GM21717 (cell line): Measurements from ENCODE around the gene MEGF11.

ENCODE experiments used
- ATAC-seq: cut with Tn5 transposase; IDR thresholded peaks from one replicate; pipeline ENCODE4 v1.9.1; 2021; ENCODE audit warnings: mild to moderate bottlenecking, moderate library complexity; ENCODE audit not compliant: unreplicated experiment

MEGF11 gene

GRCh38 chr15:66180531-66181097 is 72.9 kb downstream of the MEGF11 start:
- no peak for ATAC-seq

- ATAC-seq, result no peak
Observed at GRCh38 chr15:66178531-66178910, 75.0 kb downstream of the MEGF11 start.

GRCh38 chr15:66172324-66172980 is 81.1 kb downstream of the MEGF11 start:
- no peak for ATAC-seq

GRCh38 chr15:66171841-66172240 is 81.7 kb downstream of the MEGF11 start:
- no peak for ATAC-seq

GRCh38 chr15:66170716-66171115 is 82.8 kb downstream of the MEGF11 start:
- ATAC-seq, result no peak

- no peak for ATAC-seq
Observed at GRCh38 chr15:66170042-66170441, 83.5 kb downstream of the MEGF11 start.

- no peak for ATAC-seq
Observed at GRCh38 chr15:66169625-66170024, 83.9 kb downstream of the MEGF11 start.

GRCh38 chr15:66169023-66169422 is 84.5 kb downstream of the MEGF11 start:
- no peak for ATAC-seq

- no peak for ATAC-seq
Observed at GRCh38 chr15:66167854-66168253, 85.7 kb downstream of the MEGF11 start.

GRCh38 chr15:66165856-66166255 is 87.7 kb downstream of the MEGF11 start:
- no peak for ATAC-seq

- no peak for ATAC-seq
Observed at GRCh38 chr15:66164788-66165187, 88.8 kb downstream of the MEGF11 start.

- ATAC-seq, result no peak
Observed at GRCh38 chr15:66163553-66163952, 90.0 kb downstream of the MEGF11 start.

GRCh38 chr15:66162286-66162685 is 91.3 kb downstream of the MEGF11 start:
- ATAC-seq, result no peak

- no peak for ATAC-seq
Observed at GRCh38 chr15:66161575-66162118, 91.9 kb downstream of the MEGF11 start.

- ATAC-seq, result no peak
Observed at GRCh38 chr15:66161108-66161507, 92.4 kb downstream of the MEGF11 start.

GRCh38 chr15:66157507-66157906 is 96.0 kb downstream of the MEGF11 start:
- no peak for ATAC-seq

GRCh38 chr15:66156310-66156975 is 97.1 kb downstream of the MEGF11 start:
- ATAC-seq, result no peak

- no peak for ATAC-seq
Observed at GRCh38 chr15:66155065-66155464, 98.5 kb downstream of the MEGF11 start.

GRCh38 chr15:66154581-66154980 is 99.0 kb downstream of the MEGF11 start:
- no peak for ATAC-seq

GRCh38 chr15:66153549-66154415 is 99.8 kb downstream of the MEGF11 start:
- ATAC-seq, result peak; percentile 68

- ATAC-seq, result no peak
Observed at GRCh38 chr15:66152650-66153049, 100.9 kb downstream of the MEGF11 start.
